MM.1S (cell line): ENCODE data around the gene RASL10B.

Experiments used
- EZH2 ChIP-seq: fragments of 300-600 bp; sonication (generic); optimal IDR thresholded peaks from 2 replicates; pipeline ENCODE3; 2017; ENCODE audit warnings: low read depth, mild to moderate bottlenecking, antibody characterized with exemption, low read length, mixed read lengths
- EZH2phosphoT487 ChIP-seq: fragments of 300-600 bp; sonication (generic); IDR thresholded peaks from 2 replicates; pipeline ENCODE4 v1.6.1; 2018; ENCODE audit warnings: antibody characterized with exemption, low read length
- TF ChIP-seq, protein P1 (sequence below): fragments of 300-600 bp; sonication (generic); IDR thresholded peaks from 2 replicates; pipeline ENCODE4 v1.5.1; 2016; ENCODE audit warnings: antibody characterized with exemption, low read length, mixed read lengths

DNA sequence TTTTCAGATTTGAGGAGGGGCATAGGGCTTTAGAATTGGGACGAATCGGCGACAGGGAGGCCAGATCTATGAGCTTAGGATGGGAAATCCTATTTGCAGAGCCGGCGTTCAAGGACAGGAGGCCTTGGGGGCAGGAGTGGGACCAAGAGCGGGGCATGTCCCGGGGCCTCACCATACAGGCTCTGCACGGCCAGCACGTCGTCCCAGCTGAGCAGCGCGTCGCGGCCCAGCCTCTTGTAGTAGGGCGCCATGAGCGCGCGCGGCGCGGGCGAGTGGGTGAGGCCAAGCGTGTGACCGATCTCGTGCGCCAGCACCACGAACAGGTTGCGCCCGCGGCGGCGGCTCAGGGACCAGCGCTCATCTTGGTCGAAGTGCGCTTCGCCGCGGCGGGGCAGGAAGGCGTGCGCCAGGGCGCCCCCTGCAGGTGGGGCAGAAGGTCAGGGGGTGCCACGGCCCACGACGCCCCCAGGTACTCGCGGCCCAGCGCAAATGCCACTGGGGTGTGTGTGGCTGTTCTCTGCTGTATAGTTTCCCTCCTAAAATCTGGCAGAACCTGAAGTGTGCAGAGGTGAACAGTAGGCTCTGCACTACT, 38.6 kb downstream of the RASL10B start:
- TF ChIP-seq EZH2 (no peak), EZH2phosphoT487 (no peak)
- TF ChIP-seq, protein P1, sequence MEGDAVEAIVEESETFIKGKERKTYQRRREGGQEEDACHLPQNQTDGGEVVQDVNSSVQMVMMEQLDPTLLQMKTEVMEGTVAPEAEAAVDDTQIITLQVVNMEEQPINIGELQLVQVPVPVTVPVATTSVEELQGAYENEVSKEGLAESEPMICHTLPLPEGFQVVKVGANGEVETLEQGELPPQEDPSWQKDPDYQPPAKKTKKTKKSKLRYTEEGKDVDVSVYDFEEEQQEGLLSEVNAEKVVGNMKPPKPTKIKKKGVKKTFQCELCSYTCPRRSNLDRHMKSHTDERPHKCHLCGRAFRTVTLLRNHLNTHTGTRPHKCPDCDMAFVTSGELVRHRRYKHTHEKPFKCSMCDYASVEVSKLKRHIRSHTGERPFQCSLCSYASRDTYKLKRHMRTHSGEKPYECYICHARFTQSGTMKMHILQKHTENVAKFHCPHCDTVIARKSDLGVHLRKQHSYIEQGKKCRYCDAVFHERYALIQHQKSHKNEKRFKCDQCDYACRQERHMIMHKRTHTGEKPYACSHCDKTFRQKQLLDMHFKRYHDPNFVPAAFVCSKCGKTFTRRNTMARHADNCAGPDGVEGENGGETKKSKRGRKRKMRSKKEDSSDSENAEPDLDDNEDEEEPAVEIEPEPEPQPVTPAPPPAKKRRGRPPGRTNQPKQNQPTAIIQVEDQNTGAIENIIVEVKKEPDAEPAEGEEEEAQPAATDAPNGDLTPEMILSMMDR = peak; percentile 37; the same call in 1 of the 2 replicates
